Amniotic epithelial cell (primary cell): ENCODE measurements around the gene AP5Z1.
"Not testable (repeated sequence)": the region's sequence is repeated elsewhere in the genome, so short reads cannot be mapped to it uniquely, and the experiment has no call there.

Experiments
- DNase-seq: peaks from one replicate; pipeline ENCODE4 v3.0.0-alpha.2; 2010; ENCODE audit warnings: low read depth

Gene AP5Z1

DNA sequence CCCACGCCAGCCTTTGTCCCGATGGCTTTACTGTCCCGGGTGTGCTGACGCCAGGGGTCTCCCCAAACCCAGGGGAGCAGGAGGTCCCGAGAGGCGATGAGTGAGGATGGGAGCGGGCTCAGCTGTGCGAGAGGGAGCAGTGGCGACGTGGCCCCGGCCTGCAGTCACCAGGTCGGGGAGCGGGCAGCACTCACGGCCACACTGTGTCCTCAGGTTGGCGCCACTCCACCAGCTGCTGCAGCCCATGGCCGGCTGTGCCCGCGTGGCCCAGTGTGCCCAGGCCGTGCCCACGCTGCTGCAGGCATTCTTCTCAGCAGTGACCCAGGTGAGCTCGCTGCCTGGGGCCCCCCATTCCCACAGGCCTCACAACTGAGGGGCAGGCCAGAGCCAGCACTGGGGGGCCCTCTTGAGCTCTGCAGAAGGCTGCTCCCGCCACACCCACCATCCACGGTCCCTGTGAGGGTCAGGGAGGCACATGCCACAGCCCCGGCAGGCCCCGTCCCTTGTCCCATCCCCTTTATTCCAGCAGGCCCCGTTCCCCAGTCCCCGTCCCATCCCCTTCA lies 13.3 kb downstream of the AP5Z1 start:
- DNase-seq: no peak

DNA sequence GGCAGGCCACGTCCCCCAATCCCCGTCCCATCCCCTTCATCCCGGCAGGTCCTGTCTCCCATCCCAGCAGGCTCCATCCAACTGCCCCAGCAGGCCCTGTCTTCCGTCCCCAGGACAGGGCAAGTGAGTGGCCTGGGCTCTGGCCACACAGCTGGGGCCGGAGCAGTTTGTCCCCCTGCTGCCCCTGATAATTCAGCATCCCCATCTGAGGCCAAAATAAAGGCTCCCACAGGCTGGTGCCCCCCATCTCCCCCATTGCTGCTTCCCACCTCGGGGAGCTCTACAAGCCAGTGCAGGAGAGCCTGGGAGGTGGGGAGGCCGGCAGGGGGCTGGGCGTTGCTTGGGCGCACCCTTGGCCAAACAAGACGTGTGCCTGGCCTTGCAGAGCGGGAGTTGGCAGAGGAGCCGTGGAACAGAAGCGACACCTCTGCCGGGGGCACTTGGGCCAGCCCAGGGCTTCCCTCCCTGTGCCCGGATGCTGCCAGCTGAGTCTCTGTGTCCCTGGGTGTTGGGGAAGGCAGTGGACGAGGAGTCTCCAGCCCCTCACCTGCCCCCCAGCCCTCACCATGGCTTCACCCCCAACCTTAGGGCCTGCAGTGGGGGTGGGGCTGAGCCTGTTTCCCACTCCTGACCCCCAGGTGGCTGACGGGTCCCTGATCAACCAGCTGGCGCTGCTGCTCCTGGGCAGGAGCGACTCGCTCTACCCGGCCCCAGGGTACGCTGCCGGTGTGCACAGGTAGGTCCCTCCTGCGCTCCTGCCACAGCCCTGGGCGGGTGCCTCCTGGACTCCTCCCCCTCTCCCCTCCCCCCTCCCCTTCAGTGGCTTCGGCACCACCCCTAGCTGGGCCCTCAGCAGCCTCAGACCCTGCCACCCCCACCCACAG lies 14.0 kb downstream of the AP5Z1 start:
- DNase-seq: no peak

DNA sequence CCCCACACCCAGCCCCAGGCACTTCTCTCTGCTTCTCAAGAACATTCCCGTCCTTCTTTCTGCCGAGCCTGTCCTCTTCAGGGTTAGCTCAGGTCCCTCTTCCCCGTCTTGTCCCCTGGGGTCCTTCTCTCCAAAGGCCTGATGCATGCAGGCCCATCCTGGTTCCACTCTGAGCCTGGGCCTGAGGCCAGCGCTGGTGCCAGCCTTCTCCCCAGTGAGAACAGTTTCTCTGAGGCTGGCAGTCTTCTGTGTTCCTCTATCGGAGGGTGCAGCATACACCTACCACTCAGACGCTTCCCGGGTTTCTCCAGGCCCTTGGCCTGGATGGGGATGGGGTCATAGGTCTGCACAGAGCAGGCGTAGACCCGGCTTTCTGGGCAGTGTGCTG lies 14.6 kb downstream of the AP5Z1 start:
- DNase-seq: no peak

DNA sequence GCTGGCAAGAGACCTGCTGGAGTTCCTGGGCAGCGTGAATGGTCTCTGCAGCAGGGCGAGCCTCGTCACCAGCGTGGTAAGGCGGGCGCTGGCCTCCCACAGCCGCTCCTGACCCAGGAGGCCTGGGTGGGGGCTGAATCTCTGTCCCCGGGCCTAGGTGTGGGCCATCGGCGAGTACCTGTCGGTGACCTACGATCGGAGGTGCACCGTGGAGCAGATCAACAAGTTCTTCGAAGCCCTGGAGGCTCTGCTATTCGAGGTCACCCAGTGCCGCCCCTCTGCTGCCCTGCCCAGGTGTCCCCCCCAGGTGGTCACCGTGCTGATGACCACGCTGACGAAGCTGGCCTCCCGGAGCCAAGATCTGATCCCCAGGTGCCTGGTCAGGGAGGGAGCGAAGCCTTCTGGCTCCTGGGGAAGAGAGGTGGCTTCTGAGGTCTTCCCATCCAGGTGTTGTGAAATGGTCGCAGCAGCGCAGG lies 15.1 kb downstream of the AP5Z1 start:
- no peak for DNase-seq

DNA sequence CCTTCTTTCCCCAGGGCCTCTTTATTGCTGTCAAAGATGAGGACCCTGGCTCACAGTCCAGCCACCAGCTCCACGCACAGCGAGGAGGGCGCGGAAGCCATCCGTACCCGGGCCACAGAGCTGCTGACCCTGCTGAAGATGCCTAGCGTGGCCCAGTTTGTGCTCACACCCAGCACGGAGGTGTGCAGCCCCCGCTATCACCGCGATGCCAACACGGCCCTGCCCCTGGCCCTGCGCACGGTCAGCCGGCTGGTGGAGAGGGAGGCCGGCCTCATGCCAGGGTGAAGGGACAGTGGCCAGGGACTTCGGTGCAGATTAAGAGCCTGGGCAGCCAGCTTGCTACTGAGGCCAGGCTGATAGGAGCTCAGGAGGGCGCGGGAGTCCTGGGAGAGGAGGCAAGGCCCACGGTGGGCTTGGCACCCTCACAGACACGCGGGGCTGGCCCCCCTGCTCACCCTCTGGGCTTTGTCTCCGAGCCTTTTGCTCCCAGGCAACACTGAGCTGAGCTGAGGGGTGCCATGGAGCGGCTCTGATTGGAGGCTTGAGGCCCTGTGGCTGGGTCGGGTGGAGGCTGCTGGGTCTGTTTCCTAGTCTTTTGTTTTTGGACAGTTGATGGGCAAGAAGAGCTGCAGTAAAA lies 15.8 kb downstream of the AP5Z1 start:
- DNase-seq: no peak

DNA sequence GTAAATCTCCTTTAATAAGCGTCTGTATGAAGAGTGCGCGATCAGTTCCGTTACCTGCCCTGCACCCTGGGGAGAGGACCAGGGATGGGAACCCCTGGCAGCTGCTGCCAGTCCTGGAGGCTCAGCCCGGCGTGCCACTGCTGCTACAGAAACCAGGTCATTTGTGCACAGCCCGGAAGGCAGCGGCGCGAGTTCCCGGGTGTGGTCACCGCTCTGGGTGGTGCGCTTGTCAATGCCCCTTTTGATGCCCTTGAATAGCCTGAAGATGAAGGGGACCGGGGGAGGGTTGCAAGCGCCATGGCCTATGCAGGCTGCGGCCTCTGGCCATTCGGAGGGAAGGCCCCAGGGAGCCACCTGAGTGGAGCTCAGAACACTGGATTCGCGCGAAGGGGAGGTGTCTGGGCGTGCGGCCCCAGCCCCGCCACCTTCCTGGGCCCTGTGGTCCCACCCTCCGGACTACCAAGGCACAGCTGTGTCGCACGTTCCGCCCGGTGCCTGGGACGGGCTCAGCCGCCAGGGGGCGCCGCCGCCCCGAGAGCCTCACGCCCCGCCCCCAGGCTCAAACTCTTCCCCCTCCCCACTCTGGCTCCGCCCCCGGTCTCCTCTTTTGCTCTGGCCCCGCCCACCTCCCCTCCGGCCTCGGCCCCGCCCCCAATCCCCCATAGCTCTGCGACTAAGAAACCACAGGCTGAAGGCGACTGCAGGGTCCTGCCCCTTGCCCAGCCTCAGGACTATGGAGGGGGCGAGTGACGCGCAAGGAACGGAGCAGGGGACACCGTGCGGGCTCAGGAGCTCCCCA lies 16.5 kb downstream of the AP5Z1 start:
- DNase-seq: peak; percentile 26

DNA sequence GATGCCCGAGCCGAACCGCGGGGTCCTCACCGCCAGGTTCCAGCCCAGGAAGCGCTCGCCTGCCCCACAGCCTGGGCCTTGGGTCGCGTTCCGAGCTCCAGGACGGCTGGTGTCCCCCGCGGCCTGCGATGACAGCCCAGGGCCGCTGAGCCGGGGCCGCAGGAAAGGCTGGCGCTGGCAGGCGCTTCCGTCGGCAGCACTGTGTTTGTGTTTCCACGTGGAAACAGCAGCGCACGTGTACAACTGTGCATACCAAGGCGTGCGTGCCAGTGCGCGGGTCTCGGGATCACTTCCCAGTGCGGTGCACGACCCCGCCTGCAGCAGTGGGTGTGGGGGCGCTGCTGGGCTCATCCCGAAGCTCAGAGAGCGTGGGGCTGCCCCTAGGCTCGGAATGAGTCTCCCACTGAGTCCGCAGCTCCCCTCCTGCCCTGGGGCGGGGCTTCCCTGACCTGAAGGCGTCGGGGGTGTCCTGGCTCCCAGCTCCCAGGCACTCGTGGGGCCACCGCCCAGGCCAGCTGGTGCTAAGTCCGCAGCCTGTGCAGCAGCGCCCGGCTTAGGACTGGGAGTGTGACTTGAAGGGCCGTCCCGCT lies 17.2 kb downstream of the AP5Z1 start:
- DNase-seq: no peak

DNA sequence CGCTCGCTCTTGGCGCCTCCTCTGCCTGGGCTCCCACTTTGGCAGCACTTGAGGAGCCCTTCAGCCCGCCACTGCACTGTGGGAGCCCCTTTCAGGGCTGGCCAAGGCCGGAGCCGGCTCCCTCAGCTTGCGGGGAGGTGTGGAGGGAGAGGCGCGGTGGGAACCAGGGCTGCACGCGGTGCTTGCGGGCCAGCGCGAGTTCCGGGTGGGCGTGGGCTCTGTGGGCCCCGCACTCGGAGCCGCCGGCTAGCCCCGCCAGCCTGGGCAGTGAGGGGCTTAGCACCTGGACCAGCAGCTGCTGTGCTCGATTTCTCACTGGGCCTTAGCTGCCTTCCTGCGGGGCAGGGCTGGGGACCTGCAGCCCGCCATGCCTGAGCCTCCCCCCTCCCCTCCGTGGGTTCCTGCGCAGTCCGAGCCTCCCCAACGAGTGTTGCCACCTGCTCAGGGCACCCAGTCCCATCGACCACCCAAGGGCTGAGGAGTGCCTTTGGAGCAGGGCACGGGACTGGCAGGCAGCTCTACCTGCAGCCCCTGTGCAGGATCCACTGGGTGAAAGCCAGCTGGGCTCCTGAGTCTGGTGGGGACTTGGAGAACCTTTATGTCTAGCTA lies 18.1 kb downstream of the AP5Z1 start:
- DNase-seq: not testable (repeated sequence)

DNA sequence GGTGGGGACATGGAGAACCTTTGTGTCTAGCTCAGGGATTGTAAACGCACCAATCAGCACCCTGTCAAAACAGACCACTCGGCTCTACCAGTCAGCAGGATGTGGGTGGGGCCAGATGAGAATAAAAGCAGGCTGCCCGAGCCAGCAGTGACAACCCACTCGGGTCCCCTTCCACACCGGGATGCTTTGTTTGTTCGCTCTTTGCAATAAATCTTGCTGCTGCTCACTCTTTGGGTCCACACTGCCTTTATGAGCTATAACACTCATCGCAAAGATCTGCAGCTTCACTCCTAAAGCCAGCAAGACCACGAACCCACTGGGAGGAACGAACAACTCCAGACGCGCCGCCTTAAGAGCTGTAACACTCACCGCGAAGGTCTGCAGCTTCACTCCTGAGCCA lies 18.7 kb downstream of the AP5Z1 start:
- not testable (repeated sequence) for DNase-seq

DNA sequence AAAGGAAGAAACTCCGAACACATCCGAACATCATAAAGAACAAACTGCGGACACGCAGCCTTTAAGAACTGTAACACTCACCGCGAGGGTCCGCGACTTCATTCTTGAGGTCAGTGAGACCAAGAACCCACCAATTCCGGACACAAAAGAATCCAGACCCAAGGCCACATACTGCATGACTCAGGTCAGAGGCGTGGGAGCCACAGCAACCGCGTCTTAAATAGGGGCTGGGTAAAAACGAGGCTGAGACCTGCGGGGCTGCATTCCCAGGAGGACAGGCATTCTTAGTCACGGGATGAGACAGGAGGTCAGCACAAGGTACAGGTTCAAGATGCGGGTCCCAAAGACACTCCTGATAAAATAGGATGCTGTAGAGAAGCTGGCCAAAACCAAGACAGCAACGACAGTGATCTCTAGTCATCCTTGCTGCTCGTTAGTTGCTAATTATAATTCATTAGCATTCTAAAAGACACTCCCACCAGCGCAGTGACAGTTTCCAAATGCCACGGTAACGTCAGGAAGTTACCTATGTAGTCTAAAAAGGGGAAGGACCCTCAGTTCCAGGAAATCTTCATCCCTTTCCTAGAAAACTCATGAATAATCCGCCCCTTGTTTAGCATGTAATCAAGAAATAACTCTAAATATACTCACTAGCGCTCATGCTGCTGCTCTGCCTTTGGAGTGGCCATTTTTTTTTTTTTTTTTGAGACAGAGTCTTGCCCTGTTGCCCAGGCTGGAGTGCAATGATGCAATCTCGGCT lies 19.3 kb downstream of the AP5Z1 start:
- peak; percentile 35 for DNase-seq

DNA sequence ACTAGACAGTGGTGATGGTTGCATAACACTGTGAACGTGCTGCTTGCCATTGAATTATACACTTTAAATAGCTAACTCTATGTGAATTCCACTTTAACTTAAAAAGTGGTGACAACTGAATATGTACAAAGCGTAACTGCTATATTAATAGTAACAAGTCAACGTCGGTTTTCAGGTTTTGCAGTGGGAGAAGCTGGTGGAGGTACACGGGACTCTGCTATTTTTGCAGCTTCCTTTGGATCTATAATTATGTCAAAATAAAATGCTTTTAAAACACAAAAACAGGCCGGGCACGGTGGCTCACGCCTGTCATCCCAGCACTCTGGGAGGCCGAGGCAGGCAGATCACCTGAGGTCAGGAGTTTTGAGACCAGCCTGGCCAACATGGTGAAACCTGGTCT lies 21.0 kb downstream of the AP5Z1 start:
- no peak for DNase-seq

DNA sequence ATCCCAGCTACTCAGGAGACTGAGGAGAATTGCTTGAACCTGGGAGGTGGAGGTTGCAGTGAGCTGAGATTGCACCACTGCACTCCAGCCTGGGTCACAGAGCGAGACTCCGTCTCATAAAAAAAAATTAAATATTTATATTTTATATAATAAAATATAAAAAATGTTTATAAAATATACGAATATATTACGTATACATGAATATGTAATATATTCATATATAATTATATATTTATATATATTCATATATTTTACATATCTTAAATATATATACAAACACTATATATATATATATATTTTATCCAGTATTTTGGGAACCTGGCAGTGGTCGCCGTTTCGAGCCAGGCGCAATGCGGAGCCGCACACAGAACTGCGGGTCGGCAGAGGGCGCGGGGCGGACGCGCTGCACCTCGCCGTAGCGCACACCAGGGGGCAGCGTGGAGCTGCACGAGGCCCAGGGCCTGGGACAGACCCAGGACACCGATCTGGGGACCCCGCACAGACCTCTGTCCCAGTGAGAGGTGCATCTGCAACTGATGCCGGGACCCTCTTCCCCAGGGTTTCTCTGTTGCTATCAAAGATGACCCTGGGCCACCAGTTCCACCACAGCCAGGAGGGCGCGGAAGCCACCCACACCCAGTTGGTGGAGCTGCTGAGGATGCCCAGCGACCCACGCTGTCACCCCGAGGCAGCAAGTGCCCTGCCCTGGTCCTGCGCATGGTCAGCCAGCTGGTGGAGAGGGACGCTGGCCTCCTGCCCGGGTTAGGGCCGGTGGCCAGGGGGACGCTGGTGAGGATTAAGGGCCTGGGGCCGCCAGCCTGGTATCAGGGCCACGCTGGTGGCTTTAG lies 22.7 kb downstream of the AP5Z1 start:
- no peak for DNase-seq

DNA sequence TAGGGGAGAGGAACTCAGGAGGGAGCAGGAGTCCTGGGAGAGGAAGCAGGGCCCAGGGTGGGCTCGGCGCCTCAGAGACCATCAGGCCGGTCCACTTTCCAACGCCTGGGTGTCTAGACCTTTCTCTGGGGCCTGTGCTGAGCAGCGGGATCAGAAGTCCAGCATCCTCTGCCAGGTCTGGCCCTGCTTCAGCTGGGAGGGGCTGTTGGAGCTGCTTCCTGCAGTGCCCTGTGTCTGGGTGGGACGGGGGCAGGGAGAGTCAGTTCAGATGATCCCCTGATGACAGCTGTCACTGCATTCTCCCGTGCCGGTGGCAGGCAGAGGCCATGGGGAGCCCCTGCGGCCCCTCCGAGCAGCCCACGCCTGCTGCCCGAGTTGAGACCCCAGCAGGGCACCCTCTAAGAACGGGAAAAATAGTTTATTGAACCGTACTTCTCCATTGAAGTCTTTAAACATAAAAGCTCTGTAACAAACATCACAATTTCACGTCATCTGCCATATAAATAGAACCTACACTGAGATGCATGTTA lies 23.3 kb downstream of the AP5Z1 start:
- no peak for DNase-seq

DNA sequence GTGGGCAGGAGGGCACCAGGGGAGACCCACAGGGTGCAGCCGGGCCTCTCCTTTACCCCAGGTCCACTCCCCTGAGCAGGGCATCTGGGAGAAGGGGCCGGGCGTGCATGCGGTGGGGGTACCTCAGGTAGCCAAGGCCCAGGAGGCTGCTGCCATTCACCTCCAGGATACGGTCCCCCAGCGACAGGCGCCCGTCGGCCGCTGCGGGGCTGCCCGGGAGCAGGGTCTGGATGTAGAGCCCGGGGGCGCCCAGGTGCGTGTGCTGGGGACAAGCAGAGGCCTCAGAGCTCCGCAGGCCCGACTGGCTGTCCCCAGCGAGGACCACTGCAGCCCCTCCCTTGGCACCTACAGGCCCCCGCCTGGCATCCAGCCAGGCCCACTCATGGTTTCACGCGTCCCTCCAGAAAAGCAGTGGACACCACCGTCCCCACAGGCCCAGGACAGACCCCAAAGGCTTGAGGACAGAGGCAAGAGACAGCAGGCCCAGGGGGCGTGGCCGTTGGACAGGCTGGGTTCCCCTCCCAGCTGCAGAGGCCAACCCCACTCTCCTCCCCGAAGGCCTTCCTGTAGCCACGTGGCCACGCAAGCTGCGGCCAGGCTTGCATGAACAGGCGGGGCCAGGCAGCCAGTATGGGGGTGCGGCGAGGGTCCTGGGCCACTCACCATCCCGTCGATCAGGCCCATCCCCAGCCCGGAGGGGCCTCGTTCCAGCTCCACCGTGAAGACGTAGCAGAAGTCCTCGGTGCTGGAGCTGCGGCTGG lies 24.3 kb downstream of the AP5Z1 start:
- no peak for DNase-seq

DNA sequence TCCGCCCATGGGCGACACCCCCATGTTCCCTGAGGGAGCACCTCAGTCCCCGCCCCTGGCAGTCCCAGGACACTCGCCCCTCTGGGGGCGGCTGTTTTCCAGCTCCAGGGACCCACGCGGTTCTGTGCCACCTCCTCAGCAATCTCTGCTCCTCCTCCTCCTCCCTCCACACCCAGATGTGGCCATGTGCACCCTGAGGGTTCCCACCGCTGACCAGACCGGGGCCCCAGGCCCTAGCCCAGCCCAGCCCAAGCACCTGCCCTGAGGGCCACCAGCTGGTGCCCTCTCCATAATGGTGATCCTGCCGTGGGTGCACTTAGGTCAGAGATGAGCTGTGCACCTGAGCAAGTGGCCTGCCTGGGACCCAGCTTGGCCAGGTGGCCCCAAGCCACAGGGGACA lies 25.1 kb downstream of the AP5Z1 start:
- DNase-seq: no peak

DNA sequence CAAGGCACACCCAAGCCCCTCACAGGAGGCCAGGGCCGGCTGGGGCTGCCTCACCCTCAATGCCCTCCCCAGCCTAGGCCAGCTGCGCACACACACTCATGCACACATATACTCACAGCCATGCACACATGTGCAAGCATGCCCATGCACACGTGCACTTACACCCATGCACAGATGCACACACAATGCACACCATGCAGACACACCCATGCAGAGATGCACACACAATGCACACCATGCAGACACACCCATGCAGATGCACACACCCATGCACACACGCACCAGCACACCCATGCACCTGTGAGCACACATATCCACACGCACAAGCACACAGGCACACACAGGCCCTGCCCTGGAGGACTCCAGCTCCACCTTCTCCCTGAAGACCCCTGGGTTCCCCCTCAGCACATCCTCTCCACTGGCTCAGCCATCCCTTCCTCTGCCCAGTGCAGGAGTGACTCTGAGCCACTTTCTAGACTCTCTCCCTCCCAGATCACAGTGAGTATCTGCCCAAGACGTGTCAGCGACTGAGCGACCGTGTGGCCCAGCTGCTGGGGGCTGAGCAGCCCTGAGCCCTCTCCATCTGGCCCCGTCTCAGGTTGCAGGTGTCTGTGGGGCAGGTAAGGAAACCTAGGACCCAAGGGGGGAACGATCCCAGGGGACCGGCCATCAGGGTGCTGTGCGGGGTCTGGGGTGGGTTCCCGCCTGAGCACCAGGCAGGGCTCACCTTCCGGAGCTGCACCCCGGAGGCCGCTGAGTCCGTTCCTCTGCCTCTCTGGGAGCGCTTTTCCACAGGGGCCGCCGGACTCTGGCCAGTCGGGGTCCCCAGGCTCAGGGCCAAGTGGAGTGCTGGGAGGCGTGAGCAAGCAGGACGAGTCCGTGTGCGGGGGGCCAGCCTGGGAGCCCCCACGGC lies 25.8 kb downstream of the AP5Z1 start:
- no peak for DNase-seq

DNA sequence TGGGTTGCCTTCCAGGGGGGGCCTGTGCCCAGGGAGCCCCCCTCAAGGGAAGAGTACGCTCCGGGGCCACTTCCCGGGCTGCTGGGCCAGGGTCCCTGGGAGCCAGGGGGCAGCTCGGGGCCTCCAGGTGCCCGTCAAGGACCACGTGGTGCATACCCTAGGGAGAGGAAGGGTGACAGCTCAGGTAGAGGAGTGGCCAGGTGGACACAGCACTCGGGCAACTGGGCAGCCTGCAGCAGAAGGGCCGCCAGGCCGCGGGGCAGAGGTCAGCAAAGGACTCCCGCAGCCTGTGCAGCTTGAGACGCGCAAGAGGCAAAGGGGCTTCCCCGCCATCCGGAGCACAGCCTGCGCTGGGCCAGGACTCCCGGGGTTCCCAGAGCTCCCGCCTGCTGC lies 26.4 kb downstream of the AP5Z1 start:
- no peak for DNase-seq

DNA sequence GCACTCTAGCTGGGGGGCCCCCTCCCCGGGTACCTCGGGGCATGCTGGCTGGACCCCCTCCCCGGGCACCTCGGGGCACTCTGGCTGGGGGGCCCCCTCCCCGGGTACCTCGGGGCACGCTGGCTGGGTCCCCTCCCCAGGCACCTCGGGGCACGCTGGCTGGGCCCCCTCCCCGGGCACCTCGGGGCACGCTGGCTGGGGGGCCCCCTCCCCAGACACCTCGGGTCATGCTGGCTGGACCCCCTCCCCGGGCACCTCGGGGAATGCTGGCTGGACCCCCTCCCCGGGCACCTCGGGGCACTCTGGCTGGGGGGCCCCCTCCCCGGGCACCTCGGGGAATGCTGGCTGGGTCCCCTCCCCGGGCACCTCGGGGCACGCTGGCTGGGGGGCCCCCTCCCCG lies 27.2 kb downstream of the AP5Z1 start:
- DNase-seq: not testable (repeated sequence)
